Ishikawa (cell line): ENCODE data around the gene GSTM3.

Experiments used
- CEBPB ChIP-seq: IDR thresholded peaks from 2 replicates; pipeline ENCODE4 v1.6.1; 2012
- CREB1 ChIP-seq: IDR thresholded peaks from 2 replicates; pipeline ENCODE4 v1.6.1; 2012; ENCODE audit warnings: low read depth
- EGR1 ChIP-seq: IDR thresholded peaks from 2 replicates; pipeline ENCODE4 v1.6.1; 2012
- EP300 ChIP-seq: IDR thresholded peaks from 2 replicates; pipeline ENCODE4 v1.6.1; 2012; ENCODE audit warnings: borderline replicate concordance
- FOXM1 ChIP-seq: IDR thresholded peaks from 2 replicates; pipeline ENCODE4 v1.6.1; 2012; ENCODE audit warnings: low read depth, borderline replicate concordance
- MAX ChIP-seq: IDR thresholded peaks from 2 replicates; pipeline ENCODE4 v1.6.1; 2012
- NFIC ChIP-seq: IDR thresholded peaks from 2 replicates; pipeline ENCODE4 v1.6.1; 2012
- RAD21 ChIP-seq: IDR thresholded peaks from 2 replicates; pipeline ENCODE4 v1.6.1; 2012; ENCODE audit warnings: low read depth
- TAF1 ChIP-seq: IDR thresholded peaks from 2 replicates; pipeline ENCODE4 v1.6.1; 2012; ENCODE audit warnings: low read depth, mild to moderate bottlenecking
- TCF12 ChIP-seq: IDR thresholded peaks from 2 replicates; pipeline ENCODE4 v1.6.1; 2012; ENCODE audit warnings: low read depth
- TEAD4 ChIP-seq: IDR thresholded peaks from 2 replicates; pipeline ENCODE4 v1.6.1; 2012
- USF1 ChIP-seq: IDR thresholded peaks from 2 replicates; pipeline ENCODE4 v1.6.1; 2012
- YY1 ChIP-seq: IDR thresholded peaks from 2 replicates; pipeline ENCODE4 v1.6.1; 2012; ENCODE audit warnings: low read depth
- ZBTB7A ChIP-seq: IDR thresholded peaks from 2 replicates; pipeline ENCODE4 v1.6.1; 2012; ENCODE audit warnings: low read depth
- TF ChIP-seq, protein P1 (sequence below): IDR thresholded peaks from 2 replicates; pipeline ENCODE4 v1.6.1; 2012; ENCODE audit warnings: low read depth, mild to moderate bottlenecking

Gene GSTM3

DNA sequence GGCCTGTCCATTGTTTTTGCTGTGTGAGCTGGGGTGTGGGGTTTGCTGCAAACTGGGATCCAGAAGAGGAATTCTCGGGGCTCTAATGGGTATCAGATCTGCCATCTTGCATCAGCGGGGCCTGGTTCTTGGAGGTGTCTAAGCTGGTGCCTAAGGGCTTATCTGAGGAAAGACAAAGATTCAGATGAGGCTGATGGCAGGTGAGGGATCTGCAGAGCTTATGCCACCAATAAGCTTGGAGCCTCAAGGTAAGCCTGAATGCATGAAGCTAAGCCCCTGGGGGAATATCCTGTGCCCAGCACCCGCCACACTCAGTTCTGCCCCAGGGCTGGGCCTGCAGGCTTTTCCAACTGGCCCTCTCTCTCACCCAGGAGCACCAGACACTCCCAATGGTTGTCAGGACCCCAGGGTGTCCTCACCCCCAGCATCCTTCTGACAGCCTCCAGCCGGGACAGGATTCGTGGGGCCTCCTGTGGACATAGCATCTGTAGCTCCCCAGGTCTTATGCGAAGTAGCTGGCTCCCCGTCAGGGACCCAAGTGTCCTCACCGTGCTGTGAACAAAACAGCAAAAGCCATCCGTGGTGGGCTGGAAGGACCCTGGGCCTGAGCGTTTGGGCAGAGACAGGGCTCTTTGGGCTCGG is 9.5 kb upstream of the GSTM3 start:
- TF ChIP-seq EGR1 (no peak), FOXM1 (no peak), MAX (no peak), TEAD4 (no peak)

DNA sequence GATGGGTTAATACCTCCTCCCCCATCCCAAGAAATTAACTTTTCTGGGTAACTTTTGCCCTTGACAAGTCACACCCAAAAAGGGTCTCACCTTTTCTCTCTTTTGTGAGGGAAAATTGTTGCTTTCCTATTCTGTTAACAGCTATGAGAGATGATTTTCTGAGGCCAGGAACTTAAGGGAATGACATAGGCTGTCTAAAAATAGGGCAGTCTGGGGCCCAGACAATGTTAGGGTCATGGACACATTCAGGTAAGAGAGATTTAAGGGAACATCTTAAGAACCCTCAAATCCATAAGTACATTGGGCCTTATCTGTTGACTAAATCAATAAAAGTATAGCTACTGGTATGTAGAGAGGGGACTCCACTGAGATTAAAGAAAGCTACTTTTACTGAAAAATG is 8.4 kb upstream of the GSTM3 start:
- TF ChIP-seq EGR1, result no peak
- no peak for TF ChIP-seq TAF1
- no peak for TF ChIP-seq TCF12
- no peak for TF ChIP-seq CEBPB
- TF ChIP-seq, protein P1, sequence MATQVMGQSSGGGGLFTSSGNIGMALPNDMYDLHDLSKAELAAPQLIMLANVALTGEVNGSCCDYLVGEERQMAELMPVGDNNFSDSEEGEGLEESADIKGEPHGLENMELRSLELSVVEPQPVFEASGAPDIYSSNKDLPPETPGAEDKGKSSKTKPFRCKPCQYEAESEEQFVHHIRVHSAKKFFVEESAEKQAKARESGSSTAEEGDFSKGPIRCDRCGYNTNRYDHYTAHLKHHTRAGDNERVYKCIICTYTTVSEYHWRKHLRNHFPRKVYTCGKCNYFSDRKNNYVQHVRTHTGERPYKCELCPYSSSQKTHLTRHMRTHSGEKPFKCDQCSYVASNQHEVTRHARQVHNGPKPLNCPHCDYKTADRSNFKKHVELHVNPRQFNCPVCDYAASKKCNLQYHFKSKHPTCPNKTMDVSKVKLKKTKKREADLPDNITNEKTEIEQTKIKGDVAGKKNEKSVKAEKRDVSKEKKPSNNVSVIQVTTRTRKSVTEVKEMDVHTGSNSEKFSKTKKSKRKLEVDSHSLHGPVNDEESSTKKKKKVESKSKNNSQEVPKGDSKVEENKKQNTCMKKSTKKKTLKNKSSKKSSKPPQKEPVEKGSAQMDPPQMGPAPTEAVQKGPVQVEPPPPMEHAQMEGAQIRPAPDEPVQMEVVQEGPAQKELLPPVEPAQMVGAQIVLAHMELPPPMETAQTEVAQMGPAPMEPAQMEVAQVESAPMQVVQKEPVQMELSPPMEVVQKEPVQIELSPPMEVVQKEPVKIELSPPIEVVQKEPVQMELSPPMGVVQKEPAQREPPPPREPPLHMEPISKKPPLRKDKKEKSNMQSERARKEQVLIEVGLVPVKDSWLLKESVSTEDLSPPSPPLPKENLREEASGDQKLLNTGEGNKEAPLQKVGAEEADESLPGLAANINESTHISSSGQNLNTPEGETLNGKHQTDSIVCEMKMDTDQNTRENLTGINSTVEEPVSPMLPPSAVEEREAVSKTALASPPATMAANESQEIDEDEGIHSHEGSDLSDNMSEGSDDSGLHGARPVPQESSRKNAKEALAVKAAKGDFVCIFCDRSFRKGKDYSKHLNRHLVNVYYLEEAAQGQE, result no peak
- no peak for TF ChIP-seq NFIC
- no peak for TF ChIP-seq FOXM1
- no peak for TF ChIP-seq EP300
- no peak for TF ChIP-seq USF1
- TF ChIP-seq ZBTB7A, result no peak
- TF ChIP-seq YY1, result no peak
- TF ChIP-seq CREB1, result no peak
- TF ChIP-seq MAX, result no peak
- TF ChIP-seq RAD21, result no peak

GRCh38 chr1:109739738-109740614 is 862 bp downstream of the GSTM3 start:
- TF ChIP-seq NFIC, result no peak
- TF ChIP-seq MAX, result peak; percentile 62

GRCh38 chr1:109733236-109733870 is 7.5 kb downstream of the GSTM3 start:
- TF ChIP-seq YY1 (no peak), EGR1 (no peak), FOXM1 (no peak), TAF1 (no peak), NFIC (no peak), CREB1 (no peak), ZBTB7A (no peak), USF1 (no peak), RAD21 (no peak), TCF12 (no peak), EP300 (no peak), CEBPB (no peak)
- TF ChIP-seq, protein P1, result no peak

DNA sequence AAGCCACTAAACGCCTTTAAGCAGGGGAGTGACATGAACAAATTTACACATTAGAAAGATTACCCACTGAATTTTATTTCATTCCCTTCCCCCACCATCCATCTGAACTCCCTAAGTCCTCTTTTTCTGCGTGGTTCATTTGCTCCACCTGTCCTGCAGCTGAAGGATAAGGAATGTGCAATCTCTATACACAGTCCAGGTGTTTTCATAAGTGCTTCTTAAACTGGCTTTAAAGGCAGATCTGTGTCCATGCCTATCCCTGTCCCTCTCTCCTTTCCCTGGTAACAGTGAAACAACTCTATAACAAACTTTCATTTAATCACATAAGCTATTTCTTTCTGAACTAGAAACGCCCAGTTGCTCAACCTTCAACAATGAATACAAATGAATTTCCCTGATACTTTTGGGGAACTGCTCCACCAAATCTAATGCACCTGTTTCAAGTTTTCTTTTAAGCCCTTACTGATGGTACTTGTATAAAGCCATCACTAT is 8.4 kb downstream of the GSTM3 start:
- TF ChIP-seq TCF12 (no peak), FOXM1 (no peak), MAX (no peak), YY1 (no peak), USF1 (no peak), TAF1 (no peak), EP300 (no peak), CREB1 (no peak), EGR1 (no peak), NFIC (no peak), RAD21 (no peak), CEBPB (no peak), TEAD4 (no peak)
